Osteoblast (primary cell): ENCODE measurements around the gene CDK18. TPM values are rescaled to one million over a fixed set of nuclear protein-coding genes. Genes with fewer than 3 reads are reported as not detected.
"Not testable (repeated sequence)": the region's sequence is repeated elsewhere in the genome, so short reads cannot be mapped to it uniquely, and the experiment has no call there.

ENCODE experiments used
- DNase-seq: peaks from one replicate; pipeline ENCODE4 v3.0.0; 2011; ENCODE audit warnings: low spot score, mixed read lengths; ENCODE audit not compliant: insufficient read length; ENCODE audit errors: missing footprints
- H2AFZ ChIP-seq: 2 replicates; pipeline ENCODE4 v1.6.0; 2011; ENCODE audit warnings: mild to moderate bottlenecking, low read length
- H3K27ac ChIP-seq: 2 replicates; pipeline ENCODE4 v1.5.1; 2011; ENCODE audit warnings: mild to moderate bottlenecking, low read depth, low read length, moderate library complexity
- H3K27me3 ChIP-seq: 2 replicates; pipeline ENCODE4 v1.6.0; 2012; ENCODE audit warnings: mild to moderate bottlenecking, control low read depth, inconsistent platforms, low read length, moderate library complexity; ENCODE audit not compliant: insufficient read depth
- H3K36me3 ChIP-seq: 2 replicates; pipeline ENCODE4 v1.5.1; 2011; ENCODE audit warnings: mild to moderate bottlenecking, low read length, control low read depth, moderate library complexity; ENCODE audit not compliant: insufficient read depth
- H3K4me1 ChIP-seq: 2 replicates; pipeline ENCODE4 v1.5.1; 2011; ENCODE audit warnings: mild to moderate bottlenecking, low read length, control low read depth, moderate library complexity; ENCODE audit not compliant: insufficient read depth
- H3K4me2 ChIP-seq: 2 replicates; pipeline ENCODE4 v1.6.0; 2011; ENCODE audit warnings: mild to moderate bottlenecking, low read length; ENCODE audit not compliant: insufficient read depth
- H3K4me3 ChIP-seq: fragments of 200-600 bp; sonication (generic); 3 replicates; pipeline ENCODE4 v1.5.1; 2012; ENCODE audit warnings: mild to moderate bottlenecking, low read length, inconsistent platforms; ENCODE audit not compliant: insufficient read depth
- H3K79me2 ChIP-seq: 2 replicates; pipeline ENCODE4 v1.6.0; 2012; ENCODE audit warnings: mild to moderate bottlenecking, low read length, control low read depth, inconsistent platforms; ENCODE audit not compliant: insufficient read depth
- H3K9me3 ChIP-seq: 2 replicates; pipeline ENCODE4 v1.5.1; 2011; ENCODE audit warnings: low read depth, low read length, control low read depth
- H4K20me1 ChIP-seq: 2 replicates; pipeline ENCODE4 v1.6.0; 2012; ENCODE audit warnings: mild to moderate bottlenecking, low read length, control low read depth; ENCODE audit not compliant: insufficient read depth
- CTCF ChIP-seq: IDR thresholded peaks from 2 replicates; pipeline ENCODE4 v1.5.1; 2011; ENCODE audit warnings: mild to moderate bottlenecking, low read depth, low read length, moderate library complexity; ENCODE audit errors: extremely low read depth
- total RNA-seq: library from RNA; depleted of rRNA; stranded (reverse); fragments of >200 nt; gene quantifications from 2 replicates; pipeline ENCODE4 v1.2.3, GENCODE V29; 2012

The CDK18 gene
- total RNA-seq, 1 donor, result 0.72 TPM

- no peaks in the 10 kb centered on the region for H3K79me2 ChIP-seq
- H3K4me2 ChIP-seq, result no peak overlapping the region
- peaks cover 47% of the 10 kb centered on the region for H3K27me3 ChIP-seq
- H3K9me3 ChIP-seq, result no peaks in the 10 kb centered on the region
- TF ChIP-seq CTCF, result no peak
- no peak overlapping the region for H3K4me3 ChIP-seq
- H4K20me1 ChIP-seq, result no peaks in the 10 kb centered on the region
- no peak overlapping the region for H3K27ac ChIP-seq
- no peak for DNase-seq
- H3K36me3 ChIP-seq, result no peaks in the 10 kb centered on the region
- peaks cover 8% of the 10 kb centered on the region for H3K4me1 ChIP-seq
- H2AFZ ChIP-seq, result no peak overlapping the region
Measured at GRCh38 chr1:205481218-205481617, 23.3 kb upstream of the CDK18 start.

DNA sequence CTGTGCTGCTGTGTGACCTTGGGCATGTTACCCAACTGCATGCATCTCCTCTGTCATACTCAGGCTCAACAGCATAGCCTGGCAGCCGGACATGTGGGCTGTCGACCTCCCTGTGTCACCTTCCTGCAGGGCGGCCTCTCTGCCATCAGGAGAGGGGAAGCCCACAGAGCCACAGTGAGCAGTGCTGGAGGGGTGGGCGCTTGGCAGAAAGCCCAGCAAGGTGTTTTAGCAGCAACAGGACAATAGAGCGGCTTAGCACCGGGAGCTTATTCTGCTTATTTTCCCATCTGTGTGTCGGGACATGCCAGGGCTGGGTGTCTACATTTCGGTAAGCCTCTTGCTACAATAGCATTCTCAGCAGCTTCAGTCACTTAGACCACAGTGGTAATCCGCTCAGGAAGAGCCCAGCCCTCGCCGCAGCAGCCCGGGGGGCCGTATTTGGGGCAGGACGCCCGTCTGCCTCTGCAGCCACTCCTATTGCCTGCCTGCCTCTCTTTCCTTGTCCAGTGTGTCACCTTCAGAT, 22.8 kb upstream of the CDK18 start:
- Histone ChIP-seq H2AFZ (no peak overlapping the region), H3K36me3 (no peaks in the 10 kb centered on the region), H3K79me2 (no peaks in the 10 kb centered on the region), H3K9me3 (no peaks in the 10 kb centered on the region), H3K27ac (no peak overlapping the region), H3K27me3 (peaks cover 47% of the 10 kb centered on the region), H3K4me3 (no peak overlapping the region), H4K20me1 (no peaks in the 10 kb centered on the region), H3K4me2 (no peak overlapping the region), H3K4me1 (peaks cover 8% of the 10 kb centered on the region)
- no peak for TF ChIP-seq CTCF
- no peak for DNase-seq

DNA sequence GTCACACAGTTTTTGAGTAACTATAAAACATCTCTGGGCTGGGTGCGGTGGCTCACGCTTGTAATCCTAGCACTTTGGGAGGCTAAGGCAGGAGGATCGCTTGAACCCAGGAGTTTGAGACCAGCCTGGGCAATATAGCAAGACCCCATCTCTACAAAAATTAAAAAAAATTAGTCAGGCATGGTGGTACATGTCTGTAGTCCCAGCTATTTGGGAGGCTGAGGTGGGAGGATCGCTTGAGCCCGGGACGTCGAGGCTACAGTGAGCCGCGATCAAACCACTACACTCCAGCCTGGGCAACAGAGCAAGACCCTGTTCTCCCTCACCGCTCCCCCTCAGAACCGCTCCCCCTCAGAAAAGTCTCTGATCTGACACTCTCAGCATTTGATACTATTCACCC, 21.9 kb upstream of the CDK18 start:
- H3K36me3 ChIP-seq, H3K4me2 ChIP-seq, H3K9me3 ChIP-seq, DNase-seq, H3K4me1 ChIP-seq, H2AFZ ChIP-seq, H3K79me2 ChIP-seq, H4K20me1 ChIP-seq, H3K4me3 ChIP-seq, H3K27ac ChIP-seq: not testable (repeated sequence)
- H3K27me3 ChIP-seq, result peaks cover 47% of the 10 kb centered on the region

DNA sequence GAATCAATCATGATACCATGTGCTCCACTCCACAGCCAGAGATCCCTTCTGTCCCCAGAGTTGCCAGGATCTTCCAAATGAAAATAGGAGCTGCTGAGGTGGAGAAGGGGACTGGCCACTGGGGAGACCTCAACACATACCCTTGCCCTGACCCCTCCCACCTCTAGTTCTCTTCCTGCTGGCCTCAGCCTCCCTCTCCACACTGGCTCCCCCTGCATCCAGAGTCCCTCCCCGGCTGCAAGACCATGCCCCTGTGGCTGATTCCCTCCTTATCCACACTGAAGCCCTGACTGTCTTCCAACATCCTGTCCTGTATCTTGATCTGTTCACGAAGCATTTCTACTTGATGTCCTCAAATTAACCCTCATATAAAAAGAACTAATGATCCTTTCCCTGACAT, 21.1 kb upstream of the CDK18 start:
- peaks cover 47% of the 10 kb centered on the region for H3K27me3 ChIP-seq
- H3K4me3 ChIP-seq, result no peak overlapping the region
- no peaks in the 10 kb centered on the region for H3K36me3 ChIP-seq
- H3K9me3 ChIP-seq, result no peaks in the 10 kb centered on the region
- TF ChIP-seq CTCF, result no peak
- H2AFZ ChIP-seq, result no peak overlapping the region
- no peak overlapping the region for H3K27ac ChIP-seq
- peak; percentile 68 for DNase-seq
- H4K20me1 ChIP-seq, result no peaks in the 10 kb centered on the region
- no peak overlapping the region for H3K4me2 ChIP-seq
- H3K4me1 ChIP-seq, result no peaks in the 10 kb centered on the region
- no peaks in the 10 kb centered on the region for H3K79me2 ChIP-seq
